MM.1S (cell line): ENCODE data around the gene CHRNB4.

ENCODE experiments used
- CTCF ChIP-seq: fragments of 300-600 bp; sonication (generic); IDR thresholded peaks from 2 replicates; pipeline ENCODE4 v1.5.1; 2016; ENCODE audit warnings: antibody characterized with exemption, low read length, mixed read lengths
- EZH2 ChIP-seq: fragments of 300-600 bp; sonication (generic); optimal IDR thresholded peaks from 2 replicates; pipeline ENCODE3; 2017; ENCODE audit warnings: low read depth, mild to moderate bottlenecking, antibody characterized with exemption, low read length, mixed read lengths
- EZH2phosphoT487 ChIP-seq: fragments of 300-600 bp; sonication (generic); IDR thresholded peaks from 2 replicates; pipeline ENCODE4 v1.6.1; 2018; ENCODE audit warnings: antibody characterized with exemption, low read length

DNA sequence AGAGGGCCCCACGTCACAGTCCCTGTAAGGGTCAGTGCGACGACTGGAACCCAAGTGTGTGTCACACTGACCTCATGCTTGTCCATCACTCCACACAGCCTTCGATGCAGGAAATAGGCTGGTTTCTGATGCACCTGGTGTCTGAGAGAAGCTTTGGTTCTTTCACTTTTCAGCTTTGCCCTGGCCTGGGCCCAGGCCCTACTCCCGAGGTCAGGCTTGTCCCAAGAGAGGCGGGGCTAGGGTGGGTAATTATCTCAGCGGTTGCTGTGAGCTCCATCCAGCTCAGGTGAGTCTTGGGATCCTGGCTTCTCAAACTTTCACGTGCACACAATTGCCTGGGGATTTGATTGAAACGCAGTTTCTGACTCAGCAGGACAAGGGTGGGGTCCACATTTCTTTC is 19.6 kb upstream of the CHRNB4 start:
- TF ChIP-seq CTCF (no peak), EZH2 (no peak), EZH2phosphoT487 (no peak)
